HFFc6 (cell line): ENCODE results near the gene GANAB. TPM values are rescaled to one million over a fixed set of nuclear protein-coding genes. Genes with fewer than 3 reads are reported as not detected.
"Not testable (repeated sequence)": the region's sequence is repeated elsewhere in the genome, so short reads cannot be mapped to it uniquely, and the experiment has no call there.

Source experiments
- DNase-seq: peaks from one replicate; pipeline ENCODE4 v3.0.0-alpha.2; 2018
- H3K27ac Mint-ChIP-seq: 2 replicates; pipeline ENCODE4 v1.8.0; 2020; ENCODE audit warnings: mild to moderate bottlenecking, mixed read lengths
- H3K27me3 Mint-ChIP-seq: 2 replicates; pipeline ENCODE4 v1.8.0; 2021; ENCODE audit warnings: mild to moderate bottlenecking, moderate library complexity, mixed read lengths; ENCODE audit not compliant: insufficient read depth
- H3K36me3 Mint-ChIP-seq: 2 replicates; pipeline ENCODE4 v1.8.0; 2021; ENCODE audit warnings: low read depth, mixed read lengths
- H3K4me1 Mint-ChIP-seq: 2 replicates; pipeline ENCODE4 v1.8.0; 2020; ENCODE audit warnings: low read depth, mixed read lengths
- H3K4me3 Mint-ChIP-seq: 2 replicates; pipeline ENCODE4 v1.8.0; 2020; ENCODE audit warnings: mild to moderate bottlenecking, moderate library complexity, mixed read lengths
- H3K9me3 Mint-ChIP-seq: 2 replicates; pipeline ENCODE4 v1.8.0; 2020; ENCODE audit warnings: mild to moderate bottlenecking, mixed read lengths
- CTCF ChIP-seq: fragments of 200-600 bp; sonication (generic); IDR thresholded peaks from 2 replicates; pipeline ENCODE4 v1.5.0; 2021; ENCODE audit warnings: antibody characterized with exemption, mild to moderate bottlenecking
- long read RNA-seq: library from polyadenylated mRNA; unstranded; transcript quantifications from one replicate; pipeline ENCODE4 v2.0.0, GENCODE V29; 2019
- total RNA-seq, 6 experiments: library from RNA; stranded (reverse); fragmentation: NEBNext Ultra II Directional; extraction: Animal tissue kit (Norgen Biotek cat#: 25700); gene quantifications; 2 replicates in 1 of 6; 3 replicates in 5 of 6; pipeline ENCODE4 v1.2.3, GENCODE V29; 2021

GANAB gene
- 100 to 1,000 TPM; 331 to 450 (median 416) TPM for total RNA-seq
- long read RNA-seq, transcript GANAB-202 (24 exons, 3,608 nt): major isoform, 6 of 23 reads
- long read RNA-seq, partial matches to known transcripts: 5 of 23 reads
- long read RNA-seq, other reads (novel, unspliced or antisense): 9 of 23 reads

GRCh38 chr11:62645946-62646824 is at the start of gene GANAB:
TSS of gene GANAB (minus strand) at chr11:62646613. CDS start at chr11:62646599, 14 bp downstream.
- peaks cover 9% of the 10 kb centered on the region for H3K36me3 Mint-ChIP-seq
- H3K4me3 Mint-ChIP-seq: peak within 1 kb of the TSS; percentile 98
- H3K27me3 Mint-ChIP-seq: peaks cover 2% of the 10 kb centered on the region; the same call in 1 of the 2 replicates
- TF ChIP-seq CTCF: peak; percentile 20; the same call in 1 of the 2 replicates
- peak; percentile 98 for DNase-seq
- no peaks in the 10 kb centered on the region for H3K9me3 Mint-ChIP-seq
- H3K4me1 Mint-ChIP-seq: peaks cover 13% of the 10 kb centered on the region
- peak within 1 kb of the TSS; percentile 92 for H3K27ac Mint-ChIP-seq

GRCh38 chr11:62694455-62695167 is 48.2 kb upstream of the GANAB start:
- no peak overlapping the region for H3K4me3 Mint-ChIP-seq
- no peaks in the 10 kb centered on the region for H3K9me3 Mint-ChIP-seq

GRCh38 chr11:62693624-62694023 is 47.2 kb upstream of the GANAB start:
- not testable (repeated sequence) for H3K27ac Mint-ChIP-seq, H3K27me3 Mint-ChIP-seq, H3K9me3 Mint-ChIP-seq, DNase-seq, H3K4me3 Mint-ChIP-seq
- Mint-ChIP-seq H3K4me1 (peaks cover 27% of the 10 kb centered on the region), H3K36me3 (peaks cover 16% of the 10 kb centered on the region)

More at GRCh38 chr11:62694455-62695167, 48.2 kb upstream of the GANAB start:
- Mint-ChIP-seq H3K27ac (peak overlapping the region; percentile 70), H3K27me3 (no peaks in the 10 kb centered on the region; the same call in 1 of the 2 replicates), H3K36me3 (peaks cover 18% of the 10 kb centered on the region), H3K4me1 (peaks cover 17% of the 10 kb centered on the region)
- peak; percentile 89 for TF ChIP-seq CTCF
- DNase-seq: peak; percentile 75

GRCh38 chr11:62689421-62690183 is 43.2 kb upstream of the GANAB start, which contains the start of gene LRRN4CL:
TSS of gene LRRN4CL (minus strand) at chr11:62689530. CDS start at chr11:62688508, 1,022 bp downstream.
- Mint-ChIP-seq H3K4me1 (peaks cover 25% of the 10 kb centered on the region), H3K27ac (peak within 1 kb of the TSS; percentile 90), H3K9me3 (no peaks in the 10 kb centered on the region), H3K36me3 (peaks cover 12% of the 10 kb centered on the region), H3K4me3 (peak within 1 kb of the TSS; percentile 60), H3K27me3 (no peaks in the 10 kb centered on the region; the same call in 1 of the 2 replicates)
- peak; percentile 88 for DNase-seq
- TF ChIP-seq CTCF: no peak

- no peak for TF ChIP-seq CTCF
- no peak for DNase-seq
- Mint-ChIP-seq H3K36me3 (peaks cover 12% of the 10 kb centered on the region), H3K27ac (peak overlapping the region; percentile 22; the same call in 1 of the 2 replicates), H3K27me3 (no peaks in the 10 kb centered on the region; the same call in none of the 2 replicates), H3K4me1 (peaks cover 21% of the 10 kb centered on the region), H3K9me3 (no peaks in the 10 kb centered on the region), H3K4me3 (peak overlapping the region; percentile 24; the same call in 1 of the 2 replicates)
Observed at GRCh38 chr11:62688491-62688890, 42.1 kb upstream of the GANAB start.
